NAMALWA (cell line): ENCODE results near the gene GARIN5A.
A peak's percentile ranks its signal among the peaks of the same experiment; 100 is the strongest.

Experiments
- DNase-seq: peaks from one replicate; pipeline ENCODE4 v3.0.0-alpha.2; 2015; ENCODE audit warnings: low spot score

The GARIN5A gene

GRCh38 chr19:50417111-50418081 lies 59.3 kb downstream of the GARIN5A start:
- peak; percentile 79 for DNase-seq
